ENCODE results near the gene PEPD.
"Not testable (repeated sequence)": the region's sequence is repeated elsewhere in the genome, so short reads cannot be mapped to it uniquely, and the experiment has no call there.

The PEPD gene

GRCh38 chr19:33521480-33522370, at the start of gene PEPD:
Gene PEPD (minus strand): TSS chr19:33521791. CDS start chr19:33521760, 31 bp downstream.
- DNase-seq, result peak; percentile 93

DNA sequence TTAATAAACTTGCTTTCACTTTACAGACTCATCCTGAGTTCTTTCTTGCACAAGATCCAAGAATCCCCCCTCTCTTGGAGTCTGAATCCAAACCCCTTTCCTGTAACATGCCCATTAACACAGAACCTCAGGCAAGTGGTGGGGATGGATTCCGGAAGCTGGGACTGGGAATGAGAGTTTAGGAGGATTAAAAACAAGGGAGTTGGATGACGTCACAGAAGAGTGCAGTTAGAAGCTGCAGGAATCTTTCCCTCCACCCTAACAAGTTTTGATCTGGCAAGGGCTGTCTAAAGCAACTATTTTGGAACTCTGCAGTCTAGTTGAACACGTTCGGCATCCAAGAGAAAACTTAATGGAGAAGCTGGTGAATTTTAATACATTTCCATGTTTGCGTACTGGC, 48.2 kb upstream of the PEPD start:
- DNase-seq, result no peak

GRCh38 chr19:33568706-33569105, 47.1 kb upstream of the PEPD start:
- no peak for DNase-seq

DNA sequence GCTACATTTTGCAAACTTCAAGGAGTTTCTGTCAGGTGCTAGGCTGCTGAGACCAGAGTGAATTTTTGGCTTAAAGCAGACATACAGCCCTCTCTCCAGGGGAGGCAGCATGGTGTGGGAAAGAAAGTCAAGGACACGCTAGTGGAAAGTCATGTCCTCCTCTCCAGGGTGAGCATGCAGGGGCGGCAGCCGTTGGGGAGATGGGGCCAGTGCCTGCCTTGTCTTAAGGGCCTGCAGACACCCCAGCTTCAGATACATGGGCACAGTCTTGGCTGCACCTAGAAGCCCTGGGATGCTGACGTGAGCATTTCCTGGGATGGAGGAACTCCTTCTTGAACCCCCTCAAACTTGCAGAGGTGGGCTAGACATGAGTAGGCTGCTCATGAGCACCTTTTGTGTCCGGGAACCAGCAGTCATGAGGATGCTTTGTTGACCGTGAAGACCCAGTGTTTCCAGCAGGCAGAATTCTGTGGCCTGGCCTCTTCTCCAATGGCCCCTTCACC, 43.3 kb upstream of the PEPD start:
- DNase-seq, result no peak

GRCh38 chr19:33562636-33563035, 41.0 kb upstream of the PEPD start:
- DNase-seq, result no peak

GRCh38 chr19:33561666-33562065, 40.1 kb upstream of the PEPD start:
- DNase-seq, result not testable (repeated sequence)

DNA sequence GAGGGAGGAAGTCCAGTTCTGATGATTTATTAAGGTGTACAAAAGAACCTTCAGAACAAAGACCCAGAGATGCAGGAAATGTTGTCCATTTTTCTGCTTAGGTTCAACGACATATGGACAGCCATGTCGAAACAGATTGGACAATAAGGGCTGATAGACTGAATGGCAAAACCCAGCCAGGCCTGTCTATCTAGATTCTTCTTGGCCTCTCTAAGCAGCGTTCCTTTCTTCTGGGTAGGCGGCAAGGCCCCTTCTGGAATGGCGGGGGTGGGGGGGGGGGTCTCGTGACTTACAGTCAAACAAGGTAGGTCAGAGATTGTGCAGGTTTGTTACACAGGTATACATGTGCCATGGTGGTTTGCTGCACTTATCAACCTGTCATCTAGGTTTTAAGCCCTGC, 39.7 kb upstream of the PEPD start:
- no peak for DNase-seq

DNA sequence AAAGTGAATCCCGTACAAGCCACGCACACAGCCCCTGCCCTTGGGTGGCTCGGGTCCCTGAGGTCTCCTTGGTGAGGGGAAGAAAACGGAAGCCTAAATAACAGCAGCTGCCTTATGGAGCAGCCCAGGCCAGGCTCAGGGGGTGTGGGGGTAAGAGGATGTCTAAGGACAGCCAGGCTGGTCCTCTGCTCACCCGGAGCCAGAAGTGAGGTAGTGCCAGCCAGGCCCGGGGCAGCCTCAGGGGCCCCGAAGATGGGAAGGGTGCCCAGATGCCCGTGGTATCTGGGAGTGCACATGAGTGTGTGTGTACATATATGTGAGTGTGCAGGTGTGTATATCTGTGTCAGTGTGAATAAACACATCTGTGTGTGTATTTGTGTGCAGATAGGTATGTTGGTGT, 38.4 kb upstream of the PEPD start:
- DNase-seq, result no peak

- DNase-seq, result peak; percentile 25
These were observed 37.3 kb upstream of the PEPD start for GRCh38 chr19:33558856-33559255.

GRCh38 chr19:33558151-33558550, 36.6 kb upstream of the PEPD start:
- DNase-seq, result no peak

DNA sequence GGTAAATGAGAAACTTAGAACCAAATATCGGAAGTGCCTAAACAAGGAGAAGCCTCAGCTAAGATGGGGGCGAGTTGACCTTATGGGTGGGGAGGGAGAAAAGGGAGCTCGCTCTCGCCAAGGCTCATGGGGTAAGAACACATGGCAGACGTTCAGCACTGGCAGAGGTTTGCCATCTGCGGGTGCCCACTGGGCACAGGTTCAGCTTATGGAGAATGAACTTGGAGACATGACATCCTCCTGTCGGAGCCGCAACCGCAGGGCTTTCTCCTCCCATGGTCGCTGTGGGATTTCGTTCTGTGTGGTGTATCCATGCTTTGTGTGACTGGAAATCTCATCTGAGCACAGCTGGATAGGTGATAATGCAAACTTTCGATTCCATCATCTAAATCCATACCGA, 36.1 kb upstream of the PEPD start:
- no peak for DNase-seq

DNA sequence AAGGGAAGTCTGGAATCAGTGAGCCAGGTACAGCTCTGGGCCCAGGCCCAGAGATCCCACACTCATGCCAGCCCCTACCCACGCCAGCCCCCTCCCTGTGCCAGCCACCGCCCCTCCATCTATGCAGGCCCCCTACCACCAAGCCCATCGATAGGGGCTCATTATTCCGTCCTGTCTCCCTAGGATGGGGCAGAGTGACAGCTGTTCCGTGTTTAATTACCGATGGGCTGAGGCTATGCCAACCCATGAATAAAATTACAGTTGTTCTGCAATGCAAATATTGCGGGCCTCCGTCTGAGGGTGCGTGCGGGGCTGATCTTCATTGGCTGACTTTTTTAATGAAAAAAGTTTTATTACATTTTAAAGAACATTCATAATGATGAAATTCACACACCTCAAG, 35.6 kb upstream of the PEPD start:
- DNase-seq, result peak; percentile 36

DNA sequence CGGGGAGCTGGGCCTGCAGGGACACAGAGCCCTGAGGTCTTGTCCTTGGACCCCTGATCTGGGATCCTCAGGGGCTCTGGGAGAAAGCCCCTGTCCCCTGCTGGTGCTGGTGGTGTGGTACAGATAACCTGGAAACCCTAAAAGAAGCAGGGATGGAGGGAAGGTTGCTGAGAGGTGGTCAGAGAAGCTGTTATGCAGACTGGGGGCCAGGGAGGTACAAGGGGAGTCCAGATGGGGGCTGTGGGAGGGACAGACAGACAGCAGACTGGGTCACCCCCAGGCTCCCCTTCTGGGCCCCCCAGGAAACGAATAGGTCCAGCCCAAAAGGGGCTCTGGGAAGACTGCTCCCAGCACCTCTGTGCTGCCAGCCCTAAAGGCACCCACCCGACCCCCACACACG, 34.7 kb upstream of the PEPD start:
- DNase-seq, result no peak

DNA sequence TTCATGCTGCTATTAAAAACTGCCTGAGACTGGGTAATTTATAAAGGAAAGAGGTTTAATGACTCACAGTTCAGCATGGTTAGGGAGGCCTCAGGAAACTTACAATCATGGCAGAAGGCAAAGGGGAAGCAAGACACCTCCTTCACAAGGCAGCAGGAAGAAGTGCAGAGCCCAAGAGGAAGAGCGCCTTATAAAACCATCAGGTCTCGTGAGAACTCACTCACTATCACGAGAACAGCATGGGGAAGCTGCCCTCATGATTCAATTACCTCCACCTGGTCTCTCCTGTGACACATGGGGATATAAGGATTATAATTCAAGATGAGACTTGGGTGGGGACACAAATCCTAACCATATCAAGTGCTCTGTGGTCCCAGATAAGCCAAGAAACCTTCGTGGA, 34.1 kb upstream of the PEPD start:
- not testable (repeated sequence) for DNase-seq

- no peak for DNase-seq
These were observed 33.2 kb upstream of the PEPD start for GRCh38 chr19:33554821-33555220.

DNA sequence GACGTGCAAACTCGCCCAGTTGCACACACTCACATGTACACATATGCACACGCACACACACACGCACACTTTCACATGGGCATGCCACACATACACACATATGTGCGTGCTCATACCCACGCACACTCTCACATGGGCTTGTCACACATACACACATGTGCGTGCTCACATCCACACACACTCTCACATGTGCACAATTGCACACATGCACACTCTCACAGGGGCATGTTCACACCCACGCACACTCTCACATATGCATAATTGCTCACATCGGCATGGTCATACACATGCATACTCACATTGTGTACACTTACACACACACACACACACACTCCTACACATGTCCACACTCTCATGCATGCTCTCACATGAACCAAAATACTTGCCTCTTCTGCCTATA, 32.8 kb upstream of the PEPD start:
- no peak for DNase-seq

GRCh38 chr19:33553530-33554310, 32.1 kb upstream of the PEPD start:
- DNase-seq, result no peak

DNA sequence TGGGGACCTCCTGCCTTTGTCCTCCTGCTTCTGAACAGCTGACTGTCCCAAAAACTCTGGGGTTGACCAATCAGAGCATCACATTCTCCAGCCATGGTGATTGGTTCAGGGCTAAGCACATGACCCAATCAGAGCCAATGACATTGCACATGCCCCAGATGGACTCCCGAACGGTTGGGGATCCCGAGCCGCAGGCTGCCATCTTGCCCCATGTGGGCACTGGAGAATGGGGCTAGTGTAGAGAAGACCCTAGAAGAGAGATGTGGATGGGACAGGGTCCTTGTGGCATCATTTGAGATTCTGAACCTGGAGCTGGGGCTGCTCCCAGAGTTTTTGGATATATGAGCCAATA, 31.3 kb upstream of the PEPD start:
- DNase-seq, result no peak

- DNase-seq, result no peak
These were observed 30.8 kb upstream of the PEPD start for GRCh38 chr19:33552191-33552927.

- no peak for DNase-seq
These were observed 30.1 kb upstream of the PEPD start for GRCh38 chr19:33551676-33552075.

DNA sequence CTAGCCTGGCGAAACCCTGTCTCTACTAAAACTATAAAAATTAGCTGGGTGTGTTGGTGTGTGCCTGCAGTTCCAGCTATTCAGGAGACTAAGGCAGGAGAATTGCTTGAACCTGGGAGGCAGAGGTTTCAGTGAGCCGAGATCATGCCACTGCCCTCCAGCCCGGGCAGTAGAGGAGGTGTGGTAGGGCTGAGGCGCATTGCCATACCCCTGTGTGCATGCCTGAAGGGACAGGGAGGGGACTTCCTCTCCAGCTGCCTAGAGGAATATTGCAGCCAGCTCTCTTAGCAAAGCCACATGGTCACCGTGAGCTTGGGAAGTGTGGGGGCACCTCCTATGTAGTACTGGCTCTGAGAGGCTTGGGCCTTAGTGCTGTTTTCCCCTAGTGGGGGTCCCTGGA, 29.2 kb upstream of the PEPD start:
- no peak for DNase-seq

GRCh38 chr19:33547676-33548075, 26.1 kb upstream of the PEPD start:
- no peak for DNase-seq

DNA sequence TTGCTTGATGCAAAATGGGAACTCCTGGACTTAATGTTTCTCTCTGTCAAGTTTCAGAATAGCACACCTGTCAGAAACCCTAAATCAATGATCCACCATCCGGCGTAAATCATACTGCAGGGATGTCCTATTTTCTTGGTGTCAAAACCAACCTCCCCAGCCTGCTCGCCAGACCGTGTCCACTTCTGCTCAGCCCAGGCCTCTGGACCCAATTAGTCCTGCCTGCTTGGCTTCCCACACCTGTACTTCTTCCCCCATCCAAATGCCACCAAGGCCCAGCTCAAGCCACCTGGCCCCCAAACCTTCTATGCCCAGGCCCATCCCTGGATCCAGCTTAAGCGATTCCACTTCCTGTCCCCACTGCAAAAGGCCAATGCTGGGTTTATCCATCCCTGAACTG, 25.1 kb upstream of the PEPD start:
- DNase-seq, result no peak

Measured in NCI-H69 (cell line).